Measurements from ENCODE around the gene PTPRK.

DNA sequence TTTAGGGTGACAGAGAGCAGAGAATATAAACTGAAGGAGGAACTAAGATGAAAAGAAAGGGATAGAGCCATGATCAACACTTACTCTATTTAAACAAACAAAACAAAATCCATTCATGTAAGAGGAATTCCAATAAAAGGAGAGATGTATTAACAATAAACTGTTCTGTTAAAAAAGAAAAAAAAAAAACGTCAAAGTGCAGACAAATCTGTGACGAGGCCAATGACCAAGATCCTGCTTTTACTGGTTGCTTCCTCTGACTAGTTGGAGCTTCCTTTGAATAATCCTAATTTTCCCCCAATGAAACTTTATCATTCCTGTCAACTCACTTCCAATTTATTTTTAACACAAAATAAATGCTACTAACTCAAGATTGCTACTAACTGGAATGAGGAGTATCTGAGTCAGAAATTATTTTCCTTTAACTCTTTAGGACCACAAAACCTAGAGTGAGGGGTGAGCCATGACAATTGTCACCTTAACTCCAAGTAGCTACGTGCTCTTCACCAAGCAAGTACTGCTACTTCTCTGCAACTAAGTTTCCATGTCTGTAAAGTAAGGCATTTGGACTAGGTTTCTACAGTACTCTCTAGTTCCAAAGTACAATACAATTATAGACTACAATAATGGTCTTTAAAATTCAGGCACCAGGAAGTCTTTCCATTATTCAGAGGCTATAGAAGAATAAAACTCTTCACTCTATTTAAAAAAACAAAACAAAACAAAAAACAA, 152.0 kb downstream of the PTPRK start:
- TF ChIP-seq FOXK2 (IDR thresholded peaks at IDR 0.05) (no peak), HDGF (IDR thresholded peaks at IDR 0.05; ENCODE audit: borderline replicate concordance) (no peak), NFRKB (IDR thresholded peaks at IDR 0.05) (no peak), ELF4 (IDR thresholded peaks at IDR 0.05) (no peak), BHLHE40 (IDR thresholded peaks at IDR 0.05; ENCODE audit: borderline replicate concordance) (no peak), LEF1 (IDR thresholded peaks at IDR 0.05; ENCODE audit: borderline replicate concordance) (no peak), FOXA1 (IDR thresholded peaks at IDR 0.05) (no peak), FOXM1 (IDR thresholded peaks at IDR 0.05; ENCODE audit: borderline replicate concordance) (no peak)
- TF ChIP-seq, protein P1, sequence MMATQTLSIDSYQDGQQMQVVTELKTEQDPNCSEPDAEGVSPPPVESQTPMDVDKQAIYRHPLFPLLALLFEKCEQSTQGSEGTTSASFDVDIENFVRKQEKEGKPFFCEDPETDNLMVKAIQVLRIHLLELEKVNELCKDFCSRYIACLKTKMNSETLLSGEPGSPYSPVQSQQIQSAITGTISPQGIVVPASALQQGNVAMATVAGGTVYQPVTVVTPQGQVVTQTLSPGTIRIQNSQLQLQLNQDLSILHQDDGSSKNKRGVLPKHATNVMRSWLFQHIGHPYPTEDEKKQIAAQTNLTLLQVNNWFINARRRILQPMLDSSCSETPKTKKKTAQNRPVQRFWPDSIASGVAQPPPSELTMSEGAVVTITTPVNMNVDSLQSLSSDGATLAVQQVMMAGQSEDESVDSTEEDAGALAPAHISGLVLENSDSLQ (IDR thresholded peaks at IDR 0.05) = no peak

All from HEK293T (cell line).